Heart left ventricle (tissue), 16 donors: Measurements from ENCODE around the gene DSE. TPM values are rescaled to one million over a fixed set of nuclear protein-coding genes. Genes with fewer than 3 reads are reported as not detected.

Source experiments
- ATAC-seq, 4 donors: fragments of 200-7000 bp; cut with Tn5 transposase; one replicate each; pipeline ENCODE4 v1.9.1; 2020 to 2022; ENCODE audit warnings: moderate library complexity in 4 of 4, mild to moderate bottlenecking in 3 of 4, moderate number of reproducible peaks in 1 of 4
- DNase-seq, 5 donors: peaks; one replicate each; pipeline ENCODE4 v3.0.0-alpha.2; 2020
- H3K27ac ChIP-seq, 12 donors: fragments of 200-600 bp; sonication (generic) in 4 of 12; one replicate each; pipeline versions ENCODE4 v1.5.0 to v1.8.0; 2016 to 2022; ENCODE audit warnings: mild to moderate bottlenecking in 2 of 12
- H3K27me3 ChIP-seq, 9 donors: fragments of 200-600 bp; sonication (generic) in 2 of 9; one replicate each; pipeline versions ENCODE4 v1.5.1 to v1.8.0; 2016 to 2022; ENCODE audit warnings: mild to moderate bottlenecking in 3 of 9
- H3K36me3 ChIP-seq, 9 donors: fragments of 200-600 bp; sonication (generic) in 2 of 9; one replicate each; pipeline versions ENCODE4 v1.5.0 to v1.8.0; 2018 to 2022; ENCODE audit warnings: mild to moderate bottlenecking in 2 of 9
- H3K4me1 ChIP-seq, 12 donors: fragments of 200-600 bp; sonication (generic) in 4 of 12; one replicate each; pipeline versions ENCODE4 v1.5.0 to v1.8.0; 2016 to 2022; ENCODE audit warnings: mild to moderate bottlenecking in 3 of 12
- H3K4me3 ChIP-seq, 12 donors: fragments of 200-600 bp; sonication (generic) in 4 of 12; one replicate each; pipeline versions ENCODE4 v1.5.0 to v1.8.0; 2017 to 2022; ENCODE audit warnings: mild to moderate bottlenecking in 9 of 12, moderate library complexity in 4 of 12
- H3K9me3 ChIP-seq, 12 donors: fragments of 200-600 bp; sonication (generic) in 4 of 12; one replicate each; pipeline versions ENCODE4 v1.5.0 to v1.8.0; 2016 to 2022; ENCODE audit warnings: mild to moderate bottlenecking in 1 of 12
- POLR2A ChIP-seq, 2 donors: fragments of 450-650 bp; IDR thresholded peaks; one replicate each; pipeline ENCODE4 v1.6.1; 2017; ENCODE audit warnings: antibody characterized with exemption in 2 of 2, mild to moderate bottlenecking in 2 of 2, moderate library complexity in 2 of 2
- WGBS, 4 donors: extraction: QIAGEN DNeasy Blood & Tissue Kit in 2 of 4; methylation state at CpG; one replicate each; pipeline versions ENCODE4 v1.1.5 to v1.1.7; 2013 to 2018; 5-methylcytosine and 5-hydroxymethylcytosine counted together
- intact Hi-C, 10 donors: fragments of 100-400 bp; cut with DNase I; formaldehyde crosslinking; loops; one replicate each; pipeline versions ENCODE4 v1.11.1 to v1.14.2; 2022
- polyA plus RNA-seq, 2 donors: library from polyadenylated mRNA; stranded (reverse); fragments of 200-250 nt; gene quantifications; one replicate each; pipeline ENCODE4 v1.2.3, GENCODE V29; 2013
- total RNA-seq, 9 donors: library from RNA; depleted of rRNA in 2 of 9; stranded (reverse); fragments of >200 nt in 2 of 9; fragmentation: NEBNext Ultra II Directional in 3 of 9; extraction: Animal tissue kit (Norgen Biotek cat#: 25700) in 3 of 9; gene quantifications; one replicate each; pipeline versions ENCODE4 v1.1.0 to v1.2.4, GENCODE V29; 2016 to 2023
- TF ChIP-seq, protein P1 (sequence below), 12 donors: fragments of 200-600 bp; sonication (generic) in 4 of 12; IDR thresholded peaks; one replicate each; pipeline versions ENCODE4 v1.5.0 to v1.8.0; 2018 to 2022; ENCODE audit warnings: antibody characterized with exemption in 12 of 12, mild to moderate bottlenecking in 5 of 12
- donor health status: ischemic (EF 13 %, LVEDD 7.1; RV severe dilation, severe dysfunction).
- donor health status: healthy with polysubstance abuse.
- donor health status: DM: no; HTN: yes; CAD: no.
- donor health status: DM: no; HTN: no; CAD: no.
- donor health status: ischemic (EF 25% LVEDD 6.9; RV normal size, moderate dysfunction).
- donor health status: ischemic (EF 25% LVEDD 5.7; RV mildly dilated, moderate dysfunction).
- donor health status: healthy.
- donor health status: DM: yes; HTN: yes; CAD: no.
- donor health status: ischemic (EF 35%, LVEDD 5.7; RV mildly dilated, moderate dysfunction).
- donor health status: nonischemic (EF 11% LVEDD 7.7; RV severe dilation, severe dysfunction).
- donor health status: DM: yes; HTN: yes; CAD: no.
- donor health status: PGD.
- donor health status: ischemic (EF 29% LVEDD 5.4; RV normal size, mild dysfunction).
- donor health status: nonischemic (EF 23%, LVEDD 6.1; RV moderate dilation, normal function).

The DSE gene
- total and polyA plus RNA-seq, 11 donors = 3.2 to 37.3 (median 11.1) TPM

DNA sequence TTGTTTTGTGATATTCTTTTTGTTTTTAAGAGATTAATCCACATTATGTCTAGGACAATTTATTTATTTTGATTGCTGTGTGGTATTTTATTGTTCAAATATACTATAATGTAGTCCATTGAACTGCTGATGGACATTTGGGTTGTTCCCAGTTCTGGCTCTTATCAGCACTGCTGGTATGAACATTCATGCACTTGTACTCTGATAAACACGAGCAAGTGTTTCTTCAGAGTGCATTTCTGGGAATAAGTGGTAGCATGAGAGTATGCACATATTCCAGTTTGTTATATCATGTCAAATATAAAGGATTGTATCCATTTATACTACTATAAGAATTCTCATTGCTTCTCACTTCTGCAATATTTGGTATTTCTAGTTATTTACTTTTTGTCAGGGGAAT, 97.5 kb downstream of the DSE start:
- ATAC-seq (peak in 3 of 4 donors; percentile 61 to 77 (median 70)), DNase-seq (no peak)
- Histone ChIP-seq H3K27ac (no peak overlapping the region), H3K36me3 (no peaks in the 10 kb centered on the region), H3K9me3 (no peaks in the 10 kb centered on the region), H3K4me3 (no peak overlapping the region), H3K4me1 (peaks cover 0 to 21% (median 0%) of the 10 kb centered on the region in 12 donors), H3K27me3 (no peaks in the 10 kb centered on the region)
- no peak for TF ChIP-seq POLR2A (IDR thresholded peaks at IDR 0.05)
- TF ChIP-seq, protein P1, sequence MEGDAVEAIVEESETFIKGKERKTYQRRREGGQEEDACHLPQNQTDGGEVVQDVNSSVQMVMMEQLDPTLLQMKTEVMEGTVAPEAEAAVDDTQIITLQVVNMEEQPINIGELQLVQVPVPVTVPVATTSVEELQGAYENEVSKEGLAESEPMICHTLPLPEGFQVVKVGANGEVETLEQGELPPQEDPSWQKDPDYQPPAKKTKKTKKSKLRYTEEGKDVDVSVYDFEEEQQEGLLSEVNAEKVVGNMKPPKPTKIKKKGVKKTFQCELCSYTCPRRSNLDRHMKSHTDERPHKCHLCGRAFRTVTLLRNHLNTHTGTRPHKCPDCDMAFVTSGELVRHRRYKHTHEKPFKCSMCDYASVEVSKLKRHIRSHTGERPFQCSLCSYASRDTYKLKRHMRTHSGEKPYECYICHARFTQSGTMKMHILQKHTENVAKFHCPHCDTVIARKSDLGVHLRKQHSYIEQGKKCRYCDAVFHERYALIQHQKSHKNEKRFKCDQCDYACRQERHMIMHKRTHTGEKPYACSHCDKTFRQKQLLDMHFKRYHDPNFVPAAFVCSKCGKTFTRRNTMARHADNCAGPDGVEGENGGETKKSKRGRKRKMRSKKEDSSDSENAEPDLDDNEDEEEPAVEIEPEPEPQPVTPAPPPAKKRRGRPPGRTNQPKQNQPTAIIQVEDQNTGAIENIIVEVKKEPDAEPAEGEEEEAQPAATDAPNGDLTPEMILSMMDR (IDR thresholded peaks at IDR 0.05) = no peak
- 21 to 34% (median 28%) methylated on average over 1 of the region's 1 CpG for WGBS, 4 donors
- intact Hi-C loops = no loop called here

DNA sequence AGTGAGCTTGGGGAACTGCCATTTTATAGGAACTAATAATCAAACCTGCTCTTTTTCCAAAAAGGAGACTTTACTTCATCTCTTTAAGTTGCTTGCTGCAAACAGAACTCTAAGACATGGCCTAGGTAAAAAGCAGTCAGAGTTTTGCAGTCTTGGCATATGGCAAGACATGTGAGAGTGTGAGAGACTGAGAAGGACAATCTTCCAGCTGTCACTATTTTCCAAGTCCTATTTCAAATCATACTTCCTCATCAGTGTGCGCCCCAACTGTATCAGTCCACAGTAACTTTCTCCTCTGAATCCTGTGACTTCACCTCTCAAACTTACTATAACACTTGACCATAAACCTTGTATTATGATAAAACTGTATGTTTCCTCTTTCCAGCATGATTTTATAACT, 100.8 kb downstream of the DSE start:
- no peak overlapping the region for H3K4me3 ChIP-seq
- no peaks in the 10 kb centered on the region for H3K9me3 ChIP-seq
- DNase-seq (no peak), ATAC-seq (no peak)
- H3K27me3 ChIP-seq = no peaks in the 10 kb centered on the region
- TF ChIP-seq POLR2A (IDR thresholded peaks at IDR 0.05) = no peak
- TF ChIP-seq, protein P1 (IDR thresholded peaks at IDR 0.05) = no peak
- peaks cover 0 to 25% (median 0%) of the 10 kb centered on the region in 12 donors for H3K4me1 ChIP-seq
- 85 to 100% (median 90%) methylated on average over 1 of the region's 1 CpG for WGBS, 4 donors
- intact Hi-C loops = no loop called here
- H3K27ac ChIP-seq = no peak overlapping the region
- no peaks in the 10 kb centered on the region for H3K36me3 ChIP-seq

DNA sequence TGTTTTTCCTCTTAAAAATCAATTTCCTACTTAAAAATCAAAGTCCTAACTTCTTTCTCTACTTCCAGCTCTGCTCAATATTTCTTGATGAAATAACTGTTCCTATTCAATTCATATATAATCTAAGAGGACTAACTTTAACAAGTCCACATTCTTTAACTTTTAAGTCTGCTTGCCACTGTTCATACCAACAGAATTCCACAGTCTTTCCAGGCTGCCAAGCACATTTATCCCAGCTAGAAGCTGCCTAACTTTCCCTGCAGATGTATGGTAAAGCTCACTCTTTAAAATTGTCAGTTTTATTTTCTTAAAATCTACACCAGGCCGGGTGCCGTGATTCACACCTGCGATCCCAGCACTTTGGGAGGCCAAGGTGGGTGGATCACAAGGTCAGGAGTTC, 102.0 kb downstream of the DSE start:
- Histone ChIP-seq H3K36me3 (no peaks in the 10 kb centered on the region), H3K27ac (no peak overlapping the region), H3K27me3 (no peaks in the 10 kb centered on the region), H3K4me3 (no peak overlapping the region), H3K9me3 (no peaks in the 10 kb centered on the region), H3K4me1 (peaks cover 0 to 28% (median 0%) of the 10 kb centered on the region in 12 donors)
- WGBS, 4 donors = 91 to 95% (median 94%) methylated on average over 3 of the region's 3 CpGs
- no peak for ATAC-seq
- intact Hi-C loops = no loop called here
- TF ChIP-seq POLR2A (IDR thresholded peaks at IDR 0.05) = no peak
- TF ChIP-seq, protein P1 (IDR thresholded peaks at IDR 0.05) = no peak
- no peak for DNase-seq

DNA sequence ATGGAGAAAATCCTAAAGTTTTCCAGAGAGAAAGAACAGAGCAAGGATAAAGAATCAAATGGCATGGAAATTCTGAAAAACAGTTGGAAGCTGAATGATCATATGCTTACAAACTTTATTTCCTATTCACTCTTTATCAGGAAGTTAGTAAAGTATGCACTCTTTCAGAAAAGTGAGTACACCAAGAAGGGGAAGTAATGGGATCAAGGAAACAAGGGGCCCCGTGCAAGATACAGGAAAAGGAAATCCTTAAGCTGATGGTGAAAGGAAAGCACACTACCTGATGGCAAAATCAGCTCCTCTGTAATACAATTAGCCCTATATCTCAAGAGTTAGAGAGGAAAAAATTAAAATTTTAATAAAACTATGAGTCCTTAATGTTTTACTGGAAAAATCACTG, 104.4 kb downstream of the DSE start:
- no peak for TF ChIP-seq POLR2A (IDR thresholded peaks at IDR 0.05)
- TF ChIP-seq, protein P1 (IDR thresholded peaks at IDR 0.05) = no peak
- H3K27ac ChIP-seq = peak overlapping the region in 1 of 12 donors; percentile 83
- no peaks in the 10 kb centered on the region for H3K9me3 ChIP-seq
- H3K36me3 ChIP-seq = no peaks in the 10 kb centered on the region
- WGBS, 4 donors = 34 to 65% (median 44%) methylated on average over 1 of the region's 1 CpG
- no peak for ATAC-seq
- no peak for DNase-seq
- H3K4me1 ChIP-seq = peaks cover 0 to 28% (median 0%) of the 10 kb centered on the region in 12 donors
- peaks cover 0 to 4% (median 0%) of the 10 kb centered on the region in 9 donors for H3K27me3 ChIP-seq
- intact Hi-C loops = no loop called here
- peak overlapping the region in 1 of 12 donors; percentile 32 for H3K4me3 ChIP-seq
